GM19239 (cell line): Measurements from ENCODE around the gene FALEC.
"Not testable (repeated sequence)": the region's sequence is repeated elsewhere in the genome, so short reads cannot be mapped to it uniquely, and the experiment has no call there.

ENCODE experiments used
- DNase-seq: peaks from one replicate; pipeline ENCODE4 v3.0.0; 2011; ENCODE audit warnings: low spot score; ENCODE audit not compliant: insufficient read length
- FAIRE-seq: peaks from 2 replicates; lab custom pipeline; 2011; peaks lifted over from hg19 to GRCh38; lab: Jason Lieb, UNC

Gene FALEC

GRCh38 chr1:150557065-150557600 is 41.6 kb downstream of the FALEC start:
- no peak for FAIRE-seq
- no peak for DNase-seq

DNA sequence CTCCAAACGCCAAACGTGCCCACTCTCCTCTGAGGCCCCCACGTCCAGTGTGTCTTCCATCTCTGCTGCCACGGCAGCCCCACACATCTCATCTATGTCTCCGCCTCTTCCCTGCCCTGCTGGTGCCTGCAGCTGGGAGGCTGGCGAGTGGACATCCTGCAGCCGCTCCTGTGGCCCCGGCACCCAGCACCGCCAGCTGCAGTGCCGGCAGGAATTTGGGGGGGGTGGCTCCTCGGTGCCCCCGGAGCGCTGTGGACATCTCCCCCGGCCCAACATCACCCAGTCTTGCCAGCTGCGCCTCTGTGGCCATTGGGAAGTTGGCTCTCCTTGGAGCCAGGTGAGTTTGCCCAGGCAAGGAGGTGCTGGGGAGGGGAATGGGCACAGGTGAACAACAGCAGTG is 42.3 kb downstream of the FALEC start:
- DNase-seq = no peak
- no peak for FAIRE-seq

DNA sequence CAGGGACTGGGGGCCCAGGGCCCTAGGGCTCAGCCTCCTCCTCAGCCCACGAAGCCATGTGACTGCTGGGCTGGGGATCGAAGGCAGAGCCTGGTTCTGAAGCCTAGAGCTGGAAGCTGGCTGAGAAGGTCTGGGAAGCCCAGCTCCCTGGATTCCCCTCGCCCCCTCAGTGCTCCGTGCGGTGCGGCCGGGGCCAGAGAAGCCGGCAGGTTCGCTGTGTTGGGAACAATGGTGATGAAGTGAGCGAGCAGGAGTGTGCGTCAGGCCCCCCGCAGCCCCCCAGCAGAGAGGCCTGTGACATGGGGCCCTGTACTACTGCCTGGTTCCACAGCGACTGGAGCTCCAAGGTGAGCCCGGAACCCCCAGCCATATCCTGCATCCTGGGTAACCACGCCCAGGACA is 42.8 kb downstream of the FALEC start:
- DNase-seq = no peak
- FAIRE-seq = no peak

DNA sequence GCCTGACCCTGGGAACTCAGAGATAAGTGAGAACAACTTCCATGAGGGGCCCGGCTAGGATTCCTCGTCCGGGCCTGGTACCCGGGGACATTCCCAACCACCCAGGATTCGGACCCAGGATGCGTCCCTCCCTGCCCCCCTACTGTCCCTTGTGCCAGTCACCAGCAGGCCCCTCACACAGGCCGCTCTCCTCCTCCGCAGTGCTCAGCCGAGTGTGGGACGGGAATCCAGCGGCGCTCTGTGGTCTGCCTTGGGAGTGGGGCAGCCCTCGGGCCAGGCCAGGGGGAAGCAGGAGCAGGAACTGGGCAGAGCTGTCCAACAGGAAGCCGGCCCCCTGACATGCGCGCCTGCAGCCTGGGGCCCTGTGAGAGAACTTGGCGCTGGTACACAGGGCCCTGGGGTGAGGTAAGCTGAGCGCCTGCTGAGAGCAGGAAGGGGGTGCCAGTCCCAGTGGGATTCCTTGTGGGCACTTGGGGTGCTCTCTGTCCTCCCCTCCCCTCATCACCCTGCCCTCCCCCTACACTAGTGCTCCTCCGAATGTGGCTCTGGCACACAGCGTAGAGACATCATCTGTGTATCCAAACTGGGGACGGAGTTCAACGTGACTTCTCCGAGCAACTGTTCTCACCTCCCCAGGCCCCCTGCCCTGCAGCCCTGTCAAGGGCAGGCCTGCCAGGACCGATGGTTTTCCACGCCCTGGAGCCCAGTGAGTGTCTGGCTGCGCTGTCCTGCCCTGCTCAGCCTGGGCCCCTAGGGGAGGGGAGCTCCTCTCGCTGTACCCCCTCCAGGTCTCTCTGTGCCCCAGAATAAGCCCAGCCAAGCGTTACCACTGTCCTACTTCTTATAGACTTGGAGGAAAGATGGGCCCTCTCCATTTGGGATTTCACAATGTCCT is 43.5 kb downstream of the FALEC start:
- no peak for FAIRE-seq
- DNase-seq = no peak

- no peak for FAIRE-seq
- DNase-seq = no peak
These were observed 44.1 kb downstream of the FALEC start for GRCh38 chr1:150559656-150560010.

- FAIRE-seq (peak; percentile 83), DNase-seq (peak; percentile 89)
These were observed 44.5 kb downstream of the FALEC start for GRCh38 chr1:150560011-150560438.

DNA sequence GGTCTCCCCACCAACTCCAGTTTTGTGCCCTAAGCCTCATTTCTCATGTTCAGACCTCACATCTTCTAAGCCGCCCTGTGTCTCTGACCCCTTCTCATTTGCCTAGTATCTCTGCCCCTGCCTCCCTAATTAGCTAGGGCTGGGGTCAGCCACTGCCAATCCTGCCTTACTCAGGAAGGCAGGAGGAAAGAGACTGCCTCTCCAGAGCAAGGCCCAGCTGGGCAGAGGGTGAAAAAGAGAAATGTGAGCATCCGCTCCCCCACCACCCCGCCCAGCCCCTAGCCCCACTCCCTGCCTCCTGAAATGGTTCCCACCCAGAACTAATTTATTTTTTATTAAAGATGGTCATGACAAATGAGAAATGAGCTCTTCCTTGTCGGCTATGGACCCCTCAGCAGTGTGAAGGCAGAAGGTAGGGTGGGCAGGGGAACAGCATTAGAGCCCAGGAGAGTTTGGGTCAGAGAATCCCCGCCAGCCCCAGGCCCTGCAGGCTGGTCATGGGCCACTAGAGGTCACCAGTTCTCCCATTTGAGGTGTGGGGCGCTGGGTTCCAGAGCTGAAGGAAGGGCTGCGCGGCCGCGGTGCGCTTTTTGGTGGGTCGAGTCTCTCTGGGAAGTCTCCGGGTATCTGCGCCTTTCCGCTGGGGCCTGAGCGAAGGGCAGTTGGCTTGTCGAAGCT is 45.2 kb downstream of the FALEC start:
- DNase-seq = peak; percentile 75
- FAIRE-seq = peak; percentile 93

GRCh38 chr1:150561254-150561973 is 45.9 kb downstream of the FALEC start:
- FAIRE-seq (no peak), DNase-seq (no peak)

GRCh38 chr1:150561974-150562445 is 46.5 kb downstream of the FALEC start:
- FAIRE-seq = no peak
- peak; percentile 60 for DNase-seq

DNA sequence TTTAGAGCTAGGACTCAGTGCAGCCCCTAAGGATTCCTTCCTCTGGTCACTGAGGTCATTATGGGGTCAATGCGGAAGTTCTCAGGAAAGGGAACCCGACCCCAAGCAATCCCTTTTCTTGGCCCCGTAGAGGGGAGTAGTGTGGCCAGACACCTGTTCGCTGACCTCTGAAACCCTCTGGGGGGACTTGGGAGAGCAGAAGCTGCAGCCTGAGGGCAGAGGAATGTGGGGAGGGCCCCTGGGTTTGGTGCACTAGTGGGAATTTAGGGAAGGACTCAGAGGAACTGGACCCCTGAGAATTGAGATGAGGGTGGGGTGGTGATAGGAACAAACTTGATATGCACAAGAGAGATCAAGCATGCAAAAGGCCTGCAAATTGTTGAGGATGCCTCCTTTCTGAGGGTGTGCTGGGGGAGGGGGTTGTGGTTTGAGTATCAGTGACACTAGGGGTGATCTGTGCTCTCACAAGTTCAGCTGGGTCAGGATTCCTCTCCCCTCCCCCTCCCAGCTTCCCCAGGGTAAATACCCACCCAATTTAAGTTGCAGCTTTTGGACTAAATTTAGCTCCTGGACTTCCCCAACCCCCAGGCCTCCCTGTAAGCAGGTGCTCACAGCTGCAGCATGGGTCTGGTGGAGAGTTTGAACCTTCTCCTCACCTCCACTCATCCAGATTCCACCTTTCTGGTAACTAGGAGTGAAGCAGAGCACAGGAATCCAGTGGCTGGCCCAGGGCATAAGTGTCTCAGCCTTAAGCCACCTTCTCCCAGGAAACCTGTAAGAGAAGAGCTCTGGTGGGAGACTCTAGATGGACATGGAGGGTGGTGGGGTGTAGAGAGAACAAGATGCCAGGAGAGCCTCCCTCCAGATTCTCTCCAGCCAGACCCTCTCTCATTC is 47.1 kb downstream of the FALEC start:
- DNase-seq = peak; percentile 56
- FAIRE-seq = peak; percentile 86

DNA sequence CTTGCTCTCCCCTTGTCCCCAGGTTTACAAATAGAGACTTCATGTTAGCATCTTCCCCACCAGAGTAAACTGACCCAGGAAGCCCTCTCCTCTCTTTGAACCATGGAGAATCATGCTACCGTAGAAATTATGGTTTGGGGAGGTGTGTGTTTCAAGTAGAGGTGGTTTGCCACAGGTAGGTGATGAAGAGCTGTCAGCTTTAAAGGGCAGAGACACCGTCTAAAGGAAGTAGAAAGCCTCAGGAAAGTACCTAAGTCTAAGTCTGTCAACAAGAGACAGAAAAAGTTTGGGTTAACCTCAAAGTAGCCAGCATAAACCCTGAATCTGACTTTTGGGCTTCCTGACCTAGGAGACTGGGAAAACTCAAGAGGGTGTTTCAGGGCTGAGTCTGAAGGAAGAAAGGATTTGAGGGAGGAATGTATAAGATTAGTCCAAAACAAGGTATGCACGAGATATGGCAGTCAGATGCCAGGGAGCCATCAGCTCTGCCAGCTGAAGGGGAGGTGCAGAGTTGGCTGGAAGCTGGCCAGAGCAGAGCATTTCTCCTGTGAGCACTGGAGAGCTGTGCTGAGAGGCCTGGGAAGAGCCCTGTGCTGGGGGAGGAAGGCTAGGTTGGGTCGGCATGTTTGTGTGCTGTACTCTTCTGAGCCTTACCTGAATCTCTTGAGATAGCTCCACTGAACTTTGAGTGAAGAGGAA is 47.9 kb downstream of the FALEC start:
- DNase-seq (no peak), FAIRE-seq (peak; percentile 87)

DNA sequence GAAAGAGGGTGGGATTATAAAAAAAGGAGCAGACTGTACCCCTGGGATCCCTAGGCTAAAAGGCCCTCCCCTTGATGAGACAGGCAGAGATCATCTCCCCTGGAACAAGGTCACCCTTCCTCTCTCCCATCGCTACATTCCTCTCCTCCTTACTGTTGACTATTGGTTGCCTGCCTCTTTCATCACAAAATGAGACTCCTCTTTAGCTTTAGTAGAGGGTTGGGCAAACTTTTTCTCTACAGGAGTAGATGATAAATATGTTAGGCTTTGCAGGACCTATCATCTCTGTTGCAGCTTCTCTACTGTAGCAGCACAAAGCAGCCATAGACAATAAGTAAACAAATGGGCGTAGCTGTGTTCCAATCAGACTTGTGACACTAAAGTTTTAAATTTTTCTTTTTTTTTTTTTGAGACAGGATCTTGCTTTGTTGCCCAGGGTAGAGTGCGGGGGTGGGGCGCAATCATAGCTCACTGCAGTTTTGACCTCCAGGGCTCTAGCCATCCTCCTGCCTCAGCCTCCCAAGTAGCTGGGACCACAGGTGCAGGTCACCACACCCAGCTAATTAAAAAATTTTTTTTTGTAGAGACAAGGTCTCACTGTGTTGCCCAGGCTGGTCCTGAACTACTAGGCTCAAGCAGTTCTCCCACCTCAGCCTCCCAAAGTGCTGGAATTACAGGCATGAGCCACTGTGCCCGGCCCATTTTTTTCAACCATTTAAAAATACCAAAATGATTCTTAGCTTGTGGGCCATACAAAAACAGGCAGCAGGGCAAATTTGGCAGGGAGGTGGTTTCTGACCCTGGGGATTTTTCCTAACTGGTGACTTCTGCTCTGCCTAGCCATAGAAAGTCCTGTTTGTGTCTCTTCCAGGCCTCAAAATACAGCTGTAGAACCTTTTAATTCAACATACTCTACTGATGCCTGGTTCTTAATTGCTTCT is 48.8 kb downstream of the FALEC start:
- no peak for DNase-seq
- FAIRE-seq = no peak

- FAIRE-seq, DNase-seq: not testable (repeated sequence)
These were observed 49.9 kb downstream of the FALEC start for GRCh38 chr1:150565240-150565991.

DNA sequence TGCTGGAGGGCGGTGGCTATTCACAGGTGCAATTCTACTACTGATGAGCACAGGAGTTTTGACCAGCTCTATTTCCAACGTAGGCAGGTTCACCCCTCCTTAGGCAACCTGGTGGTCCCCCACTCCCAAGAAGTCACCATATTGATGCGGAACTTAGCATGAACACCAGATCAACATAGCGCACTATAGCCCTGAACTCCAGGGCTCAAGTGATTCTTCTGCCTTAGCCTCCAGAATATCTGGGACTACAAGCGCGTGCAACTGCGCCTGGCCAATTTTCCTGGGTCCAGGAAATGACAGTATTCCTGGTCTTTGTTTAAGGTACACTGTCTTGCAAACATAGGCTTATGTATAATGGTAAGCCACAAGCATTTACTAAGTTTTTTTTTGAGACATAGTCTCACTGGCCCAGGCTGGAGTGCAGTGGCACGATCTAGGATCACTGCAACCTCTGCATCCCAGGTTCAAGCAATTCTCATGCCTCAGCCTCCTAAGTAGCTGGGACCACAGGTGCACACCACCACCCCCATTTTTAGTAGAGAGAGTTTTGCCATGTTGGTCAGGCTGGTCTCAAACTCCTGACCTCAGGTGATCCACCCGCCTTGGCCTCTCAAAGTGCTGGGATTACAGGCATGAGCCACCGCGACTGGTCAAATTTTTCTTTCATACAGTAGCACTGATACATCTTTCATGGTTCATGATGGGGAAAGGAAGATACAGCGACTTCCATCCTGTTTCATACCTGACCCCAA is 51.2 kb downstream of the FALEC start:
- no peak for DNase-seq
- FAIRE-seq = no peak

- FAIRE-seq (peak; percentile 91), DNase-seq (no peak)
These were observed 51.8 kb downstream of the FALEC start for GRCh38 chr1:150567341-150567716.
